Transverse colon (tissue), 4 donors: Measurements from ENCODE around the gene PANX3. TPM values are rescaled to one million over a fixed set of nuclear protein-coding genes. Genes with fewer than 3 reads are reported as not detected.

ENCODE experiments used
- DNase-seq: peaks from one replicate; pipeline ENCODE4 v3.0.0-alpha.2; 2019
- H3K27ac ChIP-seq, 4 donors: fragments of 200-600 bp; sonication (generic); 2 replicates each; pipeline ENCODE4 v1.5.1; 2016 to 2018; ENCODE audit warnings: inconsistent platforms in 4 of 4
- H3K27me3 ChIP-seq: fragments of 200-600 bp; sonication (generic); 2 replicates; pipeline ENCODE4 v1.5.1; 2017; ENCODE audit warnings: inconsistent platforms
- H3K36me3 ChIP-seq, 4 donors: fragments of 200-600 bp; sonication (generic); 2 replicates each; pipeline ENCODE4 v1.5.1; 2017 to 2019; ENCODE audit warnings: inconsistent platforms in 4 of 4
- H3K4me1 ChIP-seq, 4 donors: fragments of 200-600 bp; sonication (generic); 2 replicates each; pipeline ENCODE4 v1.5.1; 2017 to 2020; ENCODE audit warnings: inconsistent platforms in 4 of 4
- H3K4me3 ChIP-seq, 4 donors: fragments of 200-600 bp; sonication (generic); 1 replicate in 1 of 4; 2 replicates in 3 of 4; pipeline versions ENCODE4 v1.5.1 to v1.6.1; 2017 to 2019; ENCODE audit warnings: inconsistent platforms in 4 of 4
- H3K9me3 ChIP-seq, 2 donors: fragments of 200-600 bp; sonication (generic); 2 replicates each; pipeline ENCODE4 v1.5.1; 2017 to 2019; ENCODE audit warnings: inconsistent platforms in 2 of 2
- CTCF ChIP-seq, 5 experiments: fragments of 200-600 bp in 3 of 5; fragments of 450-650 bp in 2 of 5; sonication (generic) in 3 of 5; IDR thresholded peaks; 1 replicate in 2 of 5; 2 replicates in 3 of 5; pipeline ENCODE4 v1.5.1; 2016 to 2017; ENCODE audit warnings: antibody characterized with exemption in 5 of 5, inconsistent platforms in 3 of 5, mild to moderate bottlenecking in 2 of 5, moderate library complexity in 1 of 5
- EP300 ChIP-seq: sonication (generic); formaldehyde crosslinking; IDR thresholded peaks from one replicate; pipeline ENCODE4 v1.6.1; 2017; ENCODE audit warnings: antibody characterized with exemption, low read depth
- POLR2A ChIP-seq: fragments of 450-650 bp; IDR thresholded peaks from one replicate; pipeline ENCODE4 v1.6.1; 2016; ENCODE audit warnings: antibody characterized with exemption, mild to moderate bottlenecking, moderate library complexity
- POLR2AphosphoS5 ChIP-seq, 3 donors: sonication (generic); formaldehyde crosslinking; IDR thresholded peaks; one replicate each; pipeline ENCODE4 v1.6.1; 2016; ENCODE audit warnings: antibody characterized with exemption in 3 of 3
- WGBS, 2 donors: methylation state at CpG; one replicate each; pipeline ENCODE4 v1.1.5; 2018; ENCODE audit warnings: low coverage in 1 of 2; 5-methylcytosine and 5-hydroxymethylcytosine counted together
- in situ Hi-C, 4 donors: fragments of 200-750 bp; cut with MboI; loops; one replicate each; pipeline versions ENCODE4 v1.15.0 to v1.15.1; 2017; ENCODE audit warnings: low sequenced_read_pairs in 3 of 4, low pct_ligation_motif_present in 1 of 4, low pct_unique_long_range_greater_than_20kb in 1 of 4
- intact Hi-C: fragments of 100-400 bp; cut with DNase I; formaldehyde crosslinking; loops from one replicate; pipeline ENCODE4 v1.15.1; 2023; ENCODE audit warnings: low total_unique reads
- total RNA-seq, 4 donors: library from RNA; depleted of rRNA; stranded (reverse); fragments of >200 nt; gene quantifications; one replicate each; pipeline ENCODE4 v1.1.0, GENCODE V29; 2016

Gene PANX3
- under 1 TPM in 1 of 4 donors, not detected in 3; 0.41 TPM for total RNA-seq

- 60 to 84% methylated on average over 1 to 5 of the region's 5 CpGs for WGBS, 2 donors
- in situ Hi-C loops (no loop called here), intact Hi-C loops (no loop called here)
- H3K27me3 ChIP-seq: peaks cover 16% of the 10 kb centered on the region
- no peak within 1 kb of the TSS for H3K4me3 ChIP-seq
- no peaks in the 10 kb centered on the region for H3K9me3 ChIP-seq
- DNase-seq: no peak
- H3K36me3 ChIP-seq: no peaks in the 10 kb centered on the region
- no peak within 1 kb of the TSS for H3K27ac ChIP-seq
- no peaks in the 10 kb centered on the region for H3K4me1 ChIP-seq
- no peak for TF ChIP-seq EP300
- TF ChIP-seq POLR2AphosphoS5 (IDR thresholded peaks at IDR 0.05): no peak
- TF ChIP-seq CTCF (IDR thresholded peaks at IDR 0.05): no peak
- no peak for TF ChIP-seq POLR2A
Measured at GRCh38 chr11:124611064-124611463, at the start of gene PANX3. TSS of gene PANX3 (plus strand) at chr11:124611428. CDS start at chr11:124611557, 129 bp downstream.

GRCh38 chr11:124569697-124570096 is 41.5 kb upstream of the PANX3 start, which contains the start of gene OR8A1:
TSS of gene OR8A1 (plus strand) at chr11:124569997. CDS start at chr11:124570120, 123 bp downstream.
- DNase-seq: no peak
- Histone ChIP-seq H3K4me1 (no peaks in the 10 kb centered on the region), H3K4me3 (no peak within 1 kb of the TSS), H3K27me3 (no peaks in the 10 kb centered on the region), H3K36me3 (no peaks in the 10 kb centered on the region), H3K27ac (no peak within 1 kb of the TSS), H3K9me3 (no peaks in the 10 kb centered on the region)
- intact Hi-C loops: no loop called here
- in situ Hi-C loops: loop anchor here in 1 of 4 donors (10.0 kb wide), 1 partner anchor 155 kb away; no protein-coding TSS in a partner anchor
- WGBS, 2 donors: 62% methylated on average over 4 of the region's 4 CpGs; no CpG with 5 or more reads in 1 of the 2 donors
- TF ChIP-seq CTCF (IDR thresholded peaks at IDR 0.05) (no peak), EP300 (no peak), POLR2AphosphoS5 (IDR thresholded peaks at IDR 0.05) (no peak), POLR2A (no peak)

- Histone ChIP-seq H3K36me3 (no peaks in the 10 kb centered on the region), H3K4me1 (no peaks in the 10 kb centered on the region), H3K27ac (no peak overlapping the region), H3K4me3 (no peak overlapping the region), H3K27me3 (no peaks in the 10 kb centered on the region), H3K9me3 (no peaks in the 10 kb centered on the region)
- 71 to 83% methylated on average over 3 to 7 of the region's 7 CpGs for WGBS, 2 donors
- intact Hi-C loops (no loop called here), in situ Hi-C loops (loop anchor here in 1 of 4 donors (10.0 kb wide), 1 partner anchor 155 kb away; no protein-coding TSS in a partner anchor)
- TF ChIP-seq POLR2A (no peak), EP300 (no peak), CTCF (IDR thresholded peaks at IDR 0.05) (no peak), POLR2AphosphoS5 (IDR thresholded peaks at IDR 0.05) (no peak)
- no peak for DNase-seq
Measured at GRCh38 chr11:124570160-124570559, 41.1 kb upstream of the PANX3 start.

- WGBS, 2 donors: 64 to 81% methylated on average over 4 to 6 of the region's 6 CpGs
- H3K27me3 ChIP-seq: peaks cover 20% of the 10 kb centered on the region
- H3K4me1 ChIP-seq: no peaks in the 10 kb centered on the region
- in situ Hi-C loops: loop anchor here (10.0 to 25.0 kb wide), 2 partner anchors 163 to 516 kb away; no protein-coding TSS in a partner anchor
- no peaks in the 10 kb centered on the region for H3K9me3 ChIP-seq
- intact Hi-C loops: no loop called here
- no peak overlapping the region for H3K27ac ChIP-seq
- H3K36me3 ChIP-seq: no peaks in the 10 kb centered on the region
- no peak for DNase-seq
- H3K4me3 ChIP-seq: no peak overlapping the region
- TF ChIP-seq CTCF (IDR thresholded peaks at IDR 0.05): no peak
- no peak for TF ChIP-seq EP300
- TF ChIP-seq POLR2AphosphoS5 (IDR thresholded peaks at IDR 0.05): no peak
- no peak for TF ChIP-seq POLR2A
Measured at GRCh38 chr11:124577716-124578427, 33.4 kb upstream of the PANX3 start.
